Right lobe of liver (tissue), 6 donors: ENCODE data around the gene CAMTA1. TPM values are rescaled to one million over a fixed set of nuclear protein-coding genes. Genes with fewer than 3 reads are reported as not detected.

Experiments
- ATAC-seq, 4 donors: fragments of 200-7000 bp; cut with Tn5 transposase; one replicate each; pipeline ENCODE4 v1.9.1; 2020; ENCODE audit warnings: mild to moderate bottlenecking in 4 of 4, moderate library complexity in 4 of 4
- DNase-seq, 3 donors: peaks; one replicate each; pipeline ENCODE4 v3.0.0-alpha.2; 2020
- H3K27ac ChIP-seq, 3 donors: fragments of 200-600 bp; one replicate each; pipeline ENCODE4 v1.8.0; 2022
- H3K27me3 ChIP-seq, 2 donors: fragments of 200-600 bp; one replicate each; pipeline ENCODE4 v1.8.0; 2022
- H3K36me3 ChIP-seq, 4 donors: fragments of 200-600 bp; sonication (generic) in 1 of 4; one replicate each; pipeline versions ENCODE4 v1.5.1 to v1.8.0; 2017 to 2022; ENCODE audit warnings: control low read depth in 1 of 4
- H3K4me1 ChIP-seq, 4 donors: fragments of 200-600 bp; sonication (generic) in 1 of 4; one replicate each; pipeline versions ENCODE4 v1.5.1 to v1.8.0; 2017 to 2022; ENCODE audit warnings: control low read depth in 1 of 4
- H3K4me3 ChIP-seq, 3 donors: fragments of 200-600 bp; one replicate each; pipeline ENCODE4 v1.8.0; 2022
- H3K9me3 ChIP-seq, 4 donors: fragments of 200-600 bp; sonication (generic) in 1 of 4; one replicate each; pipeline versions ENCODE4 v1.5.1 to v1.8.0; 2017 to 2022; ENCODE audit warnings: control low read depth in 1 of 4
- CTCF ChIP-seq, 4 donors: fragments of 200-600 bp in 3 of 4; fragments of 450-650 bp in 1 of 4; IDR thresholded peaks; one replicate each; pipeline versions ENCODE4 v1.5.1 to v1.8.0; 2016 to 2022; ENCODE audit warnings: antibody characterized with exemption in 4 of 4, mild to moderate bottlenecking in 2 of 4
- POLR2A ChIP-seq: fragments of 450-650 bp; IDR thresholded peaks from one replicate; pipeline ENCODE4 v1.6.1; 2017; ENCODE audit warnings: antibody characterized with exemption, mild to moderate bottlenecking
- WGBS: methylation state at CpG from one replicate; pipeline ENCODE4 v1.1.6; 2018; ENCODE audit warnings: low coverage, low lambda C conversion rate; ENCODE audit not compliant: insufficient coverage; ENCODE audit errors: missing lambda C conversion rate; 5-methylcytosine and 5-hydroxymethylcytosine counted together
- intact Hi-C, 2 donors: fragments of 100-400 bp; cut with DNase I; formaldehyde crosslinking; loops; one replicate each; pipeline versions ENCODE4 v1.11.2 to v1.14.1; 2022
- total RNA-seq, 6 experiments: library from RNA; depleted of rRNA in 2 of 6; stranded (reverse); fragments of >200 nt in 2 of 6; fragmentation: NEBNext Ultra II Directional in 3 of 6; extraction: Animal tissue kit (Norgen Biotek cat#: 25700) in 3 of 6; gene quantifications; one replicate each; pipeline versions ENCODE4 v1.1.0 to v1.2.4, GENCODE V29; 2016 to 2023
- donor health status: DM: no; HTN: yes; CAD: no.
- donor health status: DM: no; HTN: no; CAD: no.
- donor health status: DM: no; HTN: no; CAD: no.
- donor health status: DM: no; HTN: yes; CAD: no.
- donor health status: DM: no; HTN: yes; CAD: no.

The CAMTA1 gene
- total RNA-seq, 6 experiments from 2014 or later: 32.3 to 49.4 (median 37.2) TPM

DNA sequence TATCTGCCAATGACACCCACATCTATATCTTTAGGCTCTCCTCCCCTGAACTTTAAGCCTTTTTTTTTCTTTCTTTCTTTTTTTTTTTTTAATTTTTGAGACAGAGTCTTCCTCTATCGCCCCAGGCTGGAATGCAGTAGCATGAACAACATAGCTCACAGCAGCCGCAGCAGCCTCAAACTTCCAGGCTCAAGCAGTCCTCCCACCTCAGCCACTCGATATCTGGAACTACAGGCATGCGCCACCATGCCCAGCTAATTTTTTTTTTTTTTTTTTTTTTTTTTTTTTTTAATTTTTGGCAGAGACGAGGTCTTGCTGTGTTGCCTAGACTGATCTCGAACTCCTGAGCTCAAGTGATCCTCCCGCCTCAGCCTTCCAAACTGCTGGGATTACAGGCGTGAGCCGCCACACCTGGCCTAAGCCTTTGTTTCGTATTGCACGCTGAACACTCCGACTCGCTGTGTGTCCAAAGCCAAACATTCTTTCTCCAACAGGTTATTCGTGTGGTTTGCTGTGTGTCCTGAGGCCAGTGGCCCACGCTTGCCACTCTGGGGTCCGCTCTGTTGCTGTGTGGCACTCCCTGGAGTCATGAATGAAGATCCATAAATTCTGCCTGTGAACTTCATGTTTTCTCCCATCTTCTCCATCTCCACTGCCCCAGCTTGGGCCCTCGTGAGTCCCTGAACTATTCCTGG, 119.4 kb downstream of the CAMTA1 start:
- no peak for DNase-seq
- no peaks in the 10 kb centered on the region for H3K9me3 ChIP-seq
- H3K36me3 ChIP-seq: no peaks in the 10 kb centered on the region
- no peak overlapping the region for H3K27ac ChIP-seq
- no peaks in the 10 kb centered on the region for H3K27me3 ChIP-seq
- 87% methylated on average over 14 of the region's 17 CpGs for WGBS
- H3K4me1 ChIP-seq: peaks cover 0 to 5% (median 0%) of the 10 kb centered on the region in 4 donors
- intact Hi-C loops: no loop called here
- ATAC-seq: no peak
- TF ChIP-seq POLR2A: no peak
- TF ChIP-seq CTCF (IDR thresholded peaks at IDR 0.05): no peak
- no peak overlapping the region for H3K4me3 ChIP-seq

DNA sequence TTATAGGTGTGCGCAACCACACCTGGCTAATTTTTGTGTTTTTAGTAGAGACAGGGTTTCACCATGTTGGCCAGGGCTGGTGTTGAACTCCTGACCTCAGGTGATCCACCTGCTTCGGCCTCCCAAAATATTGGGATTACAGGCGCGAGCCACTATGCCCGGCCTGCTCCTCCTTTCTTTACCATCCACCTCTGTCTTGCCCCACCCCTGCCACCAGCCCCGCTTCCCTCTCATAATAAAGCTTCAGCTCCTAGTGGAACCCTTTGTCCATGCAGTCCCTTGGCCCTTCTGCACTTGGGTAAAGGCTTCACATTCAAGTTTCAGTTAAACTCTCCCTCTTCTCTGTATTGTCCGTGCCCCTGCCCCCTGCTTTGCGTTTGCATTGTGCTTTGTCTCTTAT, 120.1 kb downstream of the CAMTA1 start:
- TF ChIP-seq CTCF (IDR thresholded peaks at IDR 0.05) (no peak), POLR2A (no peak)
- WGBS: 78% methylated on average over 7 of the region's 8 CpGs

DNA sequence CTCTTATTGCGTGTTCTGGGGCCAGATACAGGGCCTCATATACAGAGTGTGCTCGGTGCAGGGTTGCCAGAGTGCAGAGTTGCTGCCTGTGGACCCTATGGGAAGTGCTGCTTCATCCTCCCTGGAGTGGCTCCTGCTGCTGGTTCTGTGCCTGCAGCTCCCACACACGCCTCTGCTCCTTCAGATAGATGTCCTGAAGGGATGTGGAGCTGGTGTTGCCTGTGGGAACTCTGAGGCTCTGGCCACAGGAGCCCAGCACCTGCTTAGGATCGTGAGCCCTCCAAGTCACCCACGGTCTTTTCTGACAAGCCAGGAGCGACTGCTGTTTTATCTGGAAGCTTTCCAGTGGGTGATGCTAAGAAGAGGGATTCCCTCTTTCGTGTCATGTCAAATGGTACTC, 120.5 kb downstream of the CAMTA1 start:
- 69% methylated on average over 3 of the region's 7 CpGs for WGBS
- TF ChIP-seq POLR2A (no peak), CTCF (IDR thresholded peaks at IDR 0.05) (no peak)
- Histone ChIP-seq H3K4me3 (no peak overlapping the region), H3K36me3 (no peaks in the 10 kb centered on the region), H3K9me3 (no peaks in the 10 kb centered on the region), H3K4me1 (peaks cover 0 to 14% (median 0%) of the 10 kb centered on the region in 4 donors), H3K27me3 (no peaks in the 10 kb centered on the region), H3K27ac (no peak overlapping the region)
- DNase-seq (no peak), ATAC-seq (no peak)
- intact Hi-C loops: no loop called here

More for the DNA sequence above, 120.1 kb downstream of the CAMTA1 start:
- Histone ChIP-seq H3K27me3 (no peaks in the 10 kb centered on the region), H3K4me1 (peaks cover 0 to 12% (median 0%) of the 10 kb centered on the region in 4 donors), H3K9me3 (no peaks in the 10 kb centered on the region), H3K4me3 (no peak overlapping the region), H3K36me3 (no peaks in the 10 kb centered on the region), H3K27ac (no peak overlapping the region)
- DNase-seq (no peak), ATAC-seq (no peak)
- intact Hi-C loops: no loop called here

- no peaks in the 10 kb centered on the region for H3K9me3 ChIP-seq
- H3K36me3 ChIP-seq: no peaks in the 10 kb centered on the region
- no peak overlapping the region for H3K27ac ChIP-seq
- no peak for TF ChIP-seq POLR2A
- TF ChIP-seq CTCF (IDR thresholded peaks at IDR 0.05): no peak
- H3K27me3 ChIP-seq: no peaks in the 10 kb centered on the region
- DNase-seq: no peak
- H3K4me3 ChIP-seq: no peak overlapping the region
- H3K4me1 ChIP-seq: peaks cover 0 to 14% (median 0%) of the 10 kb centered on the region in 4 donors
- intact Hi-C loops: no loop called here
- ATAC-seq: no peak
- 12% methylated on average over 6 of the region's 7 CpGs for WGBS
These were observed 121.5 kb downstream of the CAMTA1 start for GRCh38 chr1:6906783-6907182.
